Stimulated activated CD8-positive, alpha-beta memory T cell treated with anti-CD3 and anti-CD28 coated beads, Interleukin-15, amount 100 ng/mL, for 1 hour (primary cell): ENCODE data around the gene DHRS3.
A peak's percentile ranks its signal among the peaks of the same experiment; 100 is the strongest.

Source experiments
- DNase-seq: peaks from one replicate; pipeline ENCODE4 v3.0.0-alpha.2; 2020; ENCODE audit warnings: low read depth

The DHRS3 gene

GRCh38 chr1:12615865-12616708 lies 1.9 kb downstream of the DHRS3 start:
- no peak for DNase-seq

GRCh38 chr1:12615159-12615864 lies 2.7 kb downstream of the DHRS3 start:
- DNase-seq: no peak

- no peak for DNase-seq
Observed at GRCh38 chr1:12614402-12615158, 3.4 kb downstream of the DHRS3 start.

- DNase-seq: no peak
Observed at GRCh38 chr1:12613180-12613579, 4.8 kb downstream of the DHRS3 start.

- no peak for DNase-seq
Observed at GRCh38 chr1:12610941-12611340, 7.1 kb downstream of the DHRS3 start.

GRCh38 chr1:12610305-12610935 lies 7.6 kb downstream of the DHRS3 start:
- DNase-seq: no peak

GRCh38 chr1:12609469-12610003 lies 8.5 kb downstream of the DHRS3 start:
- no peak for DNase-seq

GRCh38 chr1:12608311-12608957 lies 9.6 kb downstream of the DHRS3 start:
- DNase-seq: no peak

GRCh38 chr1:12607263-12607662 lies 10.7 kb downstream of the DHRS3 start:
- DNase-seq: no peak

GRCh38 chr1:12604986-12605385 lies 13.0 kb downstream of the DHRS3 start:
- no peak for DNase-seq

GRCh38 chr1:12604114-12604874 lies 13.7 kb downstream of the DHRS3 start:
- DNase-seq: no peak

- DNase-seq: no peak
Observed at GRCh38 chr1:12603224-12603623, 14.8 kb downstream of the DHRS3 start.

- no peak for DNase-seq
Observed at GRCh38 chr1:12602659-12603024, 15.4 kb downstream of the DHRS3 start.

GRCh38 chr1:12601700-12602658 lies 16.0 kb downstream of the DHRS3 start:
- no peak for DNase-seq

- peak; percentile 31 for DNase-seq
Observed at GRCh38 chr1:12600880-12601633, 17.0 kb downstream of the DHRS3 start.

- no peak for DNase-seq
Observed at GRCh38 chr1:12600335-12600734, 17.7 kb downstream of the DHRS3 start.

- no peak for DNase-seq
Observed at GRCh38 chr1:12599657-12600056, 18.4 kb downstream of the DHRS3 start.

- DNase-seq: no peak
Observed at GRCh38 chr1:12598974-12599373, 19.0 kb downstream of the DHRS3 start.

- DNase-seq: no peak
Observed at GRCh38 chr1:12597792-12598191, 20.2 kb downstream of the DHRS3 start.
